Type B pancreatic cell (in vitro differentiated cells): ENCODE data around the gene MAP1B. TPM values are rescaled to one million over a fixed set of nuclear protein-coding genes. Genes with fewer than 3 reads are reported as not detected.

Experiments
- DNase-seq: peaks from one replicate; pipeline ENCODE4 v3.0.0; 2021; ENCODE audit warnings: mixed read lengths; ENCODE audit not compliant: unreplicated experiment; ENCODE audit errors: extremely low spot score
- H3K27ac Mint-ChIP-seq: 2 replicates; pipeline ENCODE4 v1.8.0; 2021; ENCODE audit warnings: mild to moderate bottlenecking, mixed read lengths
- H3K27me3 Mint-ChIP-seq: 2 replicates; pipeline ENCODE4 v1.8.0; 2021; ENCODE audit warnings: mixed read lengths
- H3K36me3 Mint-ChIP-seq: 2 replicates; pipeline ENCODE4 v1.8.0; 2021; ENCODE audit warnings: mixed read lengths
- H3K4me1 Mint-ChIP-seq: one replicate; pipeline ENCODE4 v1.8.0; 2021; ENCODE audit warnings: mixed read lengths; ENCODE audit not compliant: unreplicated experiment
- H3K4me3 Mint-ChIP-seq: 2 replicates; pipeline ENCODE4 v1.8.0; 2021; ENCODE audit warnings: mild to moderate bottlenecking, mixed read lengths
- H3K9me3 Mint-ChIP-seq: 2 replicates; pipeline ENCODE4 v1.8.0; 2021; ENCODE audit warnings: mixed read lengths
- CTCF ChIP-seq: fragments of 200-600 bp; sonication (generic); conservative IDR thresholded peaks from 2 replicates; pipeline ENCODE4 v1.5.0; 2021; ENCODE audit warnings: antibody characterized with exemption, mild to moderate bottlenecking
- total RNA-seq: library from RNA; stranded (reverse); gene quantifications from 2 replicates; pipeline ENCODE4 v1.2.1, GENCODE V29; 2021; ENCODE audit warnings: low replicate concordance

Gene MAP1B
- total RNA-seq, 1 donor from 2014 or later = 124 TPM

GRCh38 chr5:72185496-72186329 lies 78.4 kb downstream of the MAP1B start:
- peaks cover 40% of the 10 kb centered on the region for H3K36me3 Mint-ChIP-seq
- no peak overlapping the region for H3K27ac Mint-ChIP-seq
- DNase-seq = no peak
- no peak for TF ChIP-seq CTCF
- H3K9me3 Mint-ChIP-seq = no peaks in the 10 kb centered on the region
- no peaks in the 10 kb centered on the region for H3K27me3 Mint-ChIP-seq
- no peak overlapping the region for H3K4me3 Mint-ChIP-seq
- H3K4me1 Mint-ChIP-seq = peaks cover 19% of the 10 kb centered on the region

- Mint-ChIP-seq H3K4me1 (peaks cover 22% of the 10 kb centered on the region), H3K36me3 (peaks cover 42% of the 10 kb centered on the region), H3K4me3 (no peak overlapping the region), H3K9me3 (no peaks in the 10 kb centered on the region), H3K27me3 (no peaks in the 10 kb centered on the region), H3K27ac (peak overlapping the region; percentile 69)
- no peak for TF ChIP-seq CTCF
- DNase-seq = no peak
These were observed 80.3 kb downstream of the MAP1B start for GRCh38 chr5:72187388-72188075.

GRCh38 chr5:72188166-72188565 lies 80.9 kb downstream of the MAP1B start:
- no peak for DNase-seq
- peaks cover 22% of the 10 kb centered on the region for H3K4me1 Mint-ChIP-seq
- no peak for TF ChIP-seq CTCF
- peaks cover 45% of the 10 kb centered on the region for H3K36me3 Mint-ChIP-seq
- no peak overlapping the region for H3K27ac Mint-ChIP-seq
- H3K4me3 Mint-ChIP-seq = no peak overlapping the region
- H3K27me3 Mint-ChIP-seq = no peaks in the 10 kb centered on the region
- no peaks in the 10 kb centered on the region for H3K9me3 Mint-ChIP-seq

- Mint-ChIP-seq H3K27me3 (no peaks in the 10 kb centered on the region), H3K4me1 (peaks cover 22% of the 10 kb centered on the region), H3K9me3 (no peaks in the 10 kb centered on the region), H3K27ac (no peak overlapping the region), H3K4me3 (no peak overlapping the region), H3K36me3 (peaks cover 49% of the 10 kb centered on the region)
- no peak for TF ChIP-seq CTCF
- DNase-seq = no peak
These were observed 81.9 kb downstream of the MAP1B start for GRCh38 chr5:72189146-72189545.

GRCh38 chr5:72191404-72191803 lies 84.1 kb downstream of the MAP1B start:
- peaks cover 54% of the 10 kb centered on the region for H3K36me3 Mint-ChIP-seq
- peaks cover 5% of the 10 kb centered on the region for H3K9me3 Mint-ChIP-seq
- peaks cover 16% of the 10 kb centered on the region for H3K4me1 Mint-ChIP-seq
- no peak for TF ChIP-seq CTCF
- H3K4me3 Mint-ChIP-seq = no peak overlapping the region
- H3K27me3 Mint-ChIP-seq = no peaks in the 10 kb centered on the region
- DNase-seq = no peak
- no peak overlapping the region for H3K27ac Mint-ChIP-seq
